Retinal pigment epithelial cell (primary cell): ENCODE data around the gene CA12.
A peak's percentile ranks its signal among the peaks of the same experiment; 100 is the strongest.

Source experiments
- DNase-seq: peaks from one replicate; pipeline ENCODE4 v3.0.0-alpha.2; 2010; ENCODE audit warnings: low read depth
- H3K4me3 ChIP-seq: 2 replicates; pipeline ENCODE4 v1.5.1; 2011; ENCODE audit warnings: mild to moderate bottlenecking, low read length, control low read depth, moderate library complexity
- CTCF ChIP-seq: conservative IDR thresholded peaks from 2 replicates; pipeline ENCODE4 v1.5.1; 2011; ENCODE audit warnings: low read depth, low read length, control low read depth, inconsistent platforms

The CA12 gene

GRCh38 chr15:63277038-63277892 is 104.4 kb downstream of the CA12 start, which contains the start of gene APH1B:
APH1B (plus strand) TSS chr15:63277605; CDS start chr15:63277624, 19 bp downstream.
- no peak for DNase-seq
- H3K4me3 ChIP-seq, result peak within 1 kb of the TSS; percentile 68
- peak; percentile 2 for TF ChIP-seq CTCF

DNA sequence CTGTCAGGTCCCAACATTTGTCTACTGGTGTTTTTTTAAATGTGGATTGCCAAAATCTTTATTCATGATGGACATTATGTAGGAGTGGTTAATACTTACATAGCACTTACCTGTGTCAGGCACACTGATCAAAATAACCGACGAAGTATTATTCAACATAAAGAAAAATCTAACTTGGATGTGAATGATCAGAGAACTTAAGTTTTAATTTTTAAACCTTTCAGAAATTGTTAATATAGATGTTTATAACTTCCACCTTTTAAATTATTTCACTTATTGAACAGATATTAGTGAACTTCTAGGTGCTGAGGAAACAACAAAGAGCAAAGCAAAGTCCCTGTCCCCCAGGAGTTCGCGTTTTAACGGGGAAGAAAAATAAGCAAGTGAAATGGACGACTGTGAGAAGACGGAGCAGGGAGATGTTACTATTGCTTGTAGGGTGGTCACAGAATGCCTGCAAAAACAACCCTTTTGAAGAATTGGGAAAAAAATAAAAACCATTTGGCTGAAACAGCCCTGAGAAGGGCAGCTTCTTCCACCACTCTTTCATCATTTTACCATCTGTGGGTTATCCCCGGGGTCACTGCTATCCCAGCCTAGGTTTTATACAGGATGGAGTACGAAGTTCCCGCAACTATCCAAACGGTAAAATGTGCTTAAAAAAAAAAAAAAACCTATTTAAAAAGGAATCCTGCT is 105.2 kb downstream of the CA12 start:
- no peak for TF ChIP-seq CTCF
- DNase-seq, result no peak
- peak overlapping the region; percentile 61 for H3K4me3 ChIP-seq

- H3K4me3 ChIP-seq, result no peak overlapping the region
- no peak for DNase-seq
- no peak for TF ChIP-seq CTCF
These were observed 107.2 kb downstream of the CA12 start for GRCh38 chr15:63274427-63274826.
